ENCODE results near the gene MT1A.
"Not testable (repeated sequence)": the region's sequence is repeated elsewhere in the genome, so short reads cannot be mapped to it uniquely, and the experiment has no call there.

MT1A gene

GRCh38 chr16:56610609-56611111 lies 27.8 kb upstream of the MT1A start:
- DNase-seq (ENCODE audit: low read depth), result no peak

GRCh38 chr16:56611281-56611833 lies 27.1 kb upstream of the MT1A start:
- DNase-seq (ENCODE audit: low read depth), result no peak

- no peak for DNase-seq (ENCODE audit: low read depth)
Measured at GRCh38 chr16:56613706-56614105, 24.8 kb upstream of the MT1A start.

GRCh38 chr16:56614549-56614991 lies 23.9 kb upstream of the MT1A start:
- no peak for DNase-seq (ENCODE audit: low read depth)

GRCh38 chr16:56615353-56615752 lies 23.1 kb upstream of the MT1A start:
- DNase-seq (ENCODE audit: low read depth), result no peak

GRCh38 chr16:56616608-56617211 lies 21.8 kb upstream of the MT1A start:
- no peak for DNase-seq (ENCODE audit: low read depth)

GRCh38 chr16:56617212-56618085 lies 21.0 kb upstream of the MT1A start:
- DNase-seq (ENCODE audit: low read depth), result no peak

- no peak for DNase-seq (ENCODE audit: low read depth)
Measured at GRCh38 chr16:56618138-56618537, 20.3 kb upstream of the MT1A start.

- no peak for DNase-seq (ENCODE audit: low read depth)
Measured at GRCh38 chr16:56620339-56620897, 18.0 kb upstream of the MT1A start.

GRCh38 chr16:56621665-56622445 lies 16.6 kb upstream of the MT1A start:
- DNase-seq (ENCODE audit: low read depth), result not testable (repeated sequence)

- not testable (repeated sequence) for DNase-seq (ENCODE audit: low read depth)
Measured at GRCh38 chr16:56623184-56623583, 15.3 kb upstream of the MT1A start.

- no peak for DNase-seq (ENCODE audit: low read depth)
Measured at GRCh38 chr16:56623637-56624036, 14.8 kb upstream of the MT1A start.

- no peak for DNase-seq (ENCODE audit: low read depth)
Measured at GRCh38 chr16:56625140-56625942, 13.1 kb upstream of the MT1A start, which contains the start of gene MT1E. MT1E (plus strand) TSS chr16:56625781; CDS start chr16:56625852, 71 bp downstream.

- DNase-seq (ENCODE audit: low read depth), result no peak
Measured at GRCh38 chr16:56625943-56626654, 12.4 kb upstream of the MT1A start.

GRCh38 chr16:56626685-56627084 lies 11.8 kb upstream of the MT1A start:
- DNase-seq (ENCODE audit: low read depth), result no peak

- no peak for DNase-seq (ENCODE audit: low read depth)
Measured at GRCh38 chr16:56628486-56629350, 9.7 kb upstream of the MT1A start.

- DNase-seq (ENCODE audit: low read depth), result no peak
Measured at GRCh38 chr16:56629531-56629930, 8.9 kb upstream of the MT1A start.

GRCh38 chr16:56630134-56630533 lies 8.3 kb upstream of the MT1A start:
- DNase-seq (ENCODE audit: low read depth), result no peak

- no peak for DNase-seq (ENCODE audit: low read depth)
Measured at GRCh38 chr16:56631197-56631596, 7.3 kb upstream of the MT1A start.

Measured in activated gamma-delta T cell treated with anti-CD3 and anti-CD28 coated beads, Interleukin-2, amount 50 U/mL, for 16 hours (primary cell).